Natural killer cell (primary cell): ENCODE data around the gene ZNF296. TPM values are rescaled to one million over a fixed set of nuclear protein-coding genes. Genes with fewer than 3 reads are reported as not detected.

Experiments
- ATAC-seq, 3 donors: fragments of 150-1000 bp in 2 of 3; fragments of 200-7000 bp in 1 of 3; cut with Tn5 transposase; 1 replicate in 1 of 3; 2 replicates in 2 of 3; pipeline ENCODE4 v1.10.0; 2021; ENCODE audit warnings: mild to moderate bottlenecking in 2 of 3, moderate library complexity in 2 of 3
- DNase-seq, 2 donors: peaks; one replicate each; pipeline versions ENCODE4 v3.0.0 to v3.0.0-alpha.2; 2013 to 2021; ENCODE audit warnings: mixed read lengths in 1 of 2
- H3K27ac ChIP-seq: one replicate; pipeline ENCODE4 v1.5.1; 2013; ENCODE audit warnings: mild to moderate bottlenecking, low read length
- H3K27me3 ChIP-seq: one replicate; pipeline ENCODE4 v1.6.1; 2013; ENCODE audit warnings: low read length; ENCODE audit not compliant: control insufficient read depth, insufficient read depth
- H3K36me3 ChIP-seq: one replicate; pipeline ENCODE4 v1.6.1; 2013; ENCODE audit warnings: low read length; ENCODE audit not compliant: control insufficient read depth, insufficient read depth
- H3K4me1 ChIP-seq: one replicate; pipeline ENCODE4 v1.6.1; 2013; ENCODE audit warnings: low read length; ENCODE audit not compliant: control insufficient read depth, insufficient read depth
- H3K4me3 ChIP-seq: one replicate; pipeline ENCODE4 v1.5.1; 2013; ENCODE audit warnings: low read length
- H3K9me3 ChIP-seq: one replicate; pipeline ENCODE4 v1.6.1; 2013; ENCODE audit warnings: low read length; ENCODE audit not compliant: control insufficient read depth, insufficient read depth
- H3K27ac Mint-ChIP-seq, 2 donors: one replicate each; pipeline ENCODE4 v1.8.0; 2022; ENCODE audit warnings: mild to moderate bottlenecking in 2 of 2, mixed read lengths in 2 of 2, moderate library complexity in 1 of 2
- H3K27me3 Mint-ChIP-seq, 2 donors: one replicate each; pipeline ENCODE4 v1.8.0; 2022; ENCODE audit warnings: low read depth in 2 of 2, mixed read lengths in 2 of 2
- H3K36me3 Mint-ChIP-seq: one replicate; pipeline ENCODE4 v1.8.0; 2022; ENCODE audit warnings: mixed read lengths
- H3K4me1 Mint-ChIP-seq, 2 donors: one replicate each; pipeline ENCODE4 v1.8.0; 2022; ENCODE audit warnings: mixed read lengths in 2 of 2
- H3K4me3 Mint-ChIP-seq: one replicate; pipeline ENCODE4 v1.8.0; 2022; ENCODE audit warnings: mild to moderate bottlenecking, moderate library complexity, mixed read lengths
- H3K9me3 Mint-ChIP-seq, 2 donors: one replicate each; pipeline ENCODE4 v1.8.0; 2022; ENCODE audit warnings: mixed read lengths in 2 of 2
- whole genome bisulfite sequencing: methylation state at CpG from one replicate; pipeline ENCODE4 v1.1.7; 2013; ENCODE audit warnings: missing lambda C conversion rate; ENCODE audit not compliant: insufficient coverage; 5-methylcytosine and 5-hydroxymethylcytosine counted together
- intact Hi-C: fragments of 100-400 bp; cut with micrococcal nuclease; formaldehyde crosslinking; loops from one replicate; pipeline ENCODE4 v1.14.2; 2022
- total RNA-seq, 4 donors: library from RNA; stranded (reverse); fragments of 120-200 nt in 1 of 4; gene quantifications; one replicate each; pipeline versions ENCODE4 v1.2.3 to v1.2.4, GENCODE V29; 2013 to 2022
- TF ChIP-seq, protein P1 (sequence below): fragments of 200-600 bp; IDR thresholded peaks from one replicate; pipeline ENCODE4 v1.8.0; 2022; ENCODE audit warnings: antibody characterized with exemption

The ZNF296 gene
- total RNA-seq, 3 donors from 2014 or later (not counting 1 experiment from before 2014, with no cell fraction given), result 5.1 to 8.0 (median 8.0) TPM

DNA sequence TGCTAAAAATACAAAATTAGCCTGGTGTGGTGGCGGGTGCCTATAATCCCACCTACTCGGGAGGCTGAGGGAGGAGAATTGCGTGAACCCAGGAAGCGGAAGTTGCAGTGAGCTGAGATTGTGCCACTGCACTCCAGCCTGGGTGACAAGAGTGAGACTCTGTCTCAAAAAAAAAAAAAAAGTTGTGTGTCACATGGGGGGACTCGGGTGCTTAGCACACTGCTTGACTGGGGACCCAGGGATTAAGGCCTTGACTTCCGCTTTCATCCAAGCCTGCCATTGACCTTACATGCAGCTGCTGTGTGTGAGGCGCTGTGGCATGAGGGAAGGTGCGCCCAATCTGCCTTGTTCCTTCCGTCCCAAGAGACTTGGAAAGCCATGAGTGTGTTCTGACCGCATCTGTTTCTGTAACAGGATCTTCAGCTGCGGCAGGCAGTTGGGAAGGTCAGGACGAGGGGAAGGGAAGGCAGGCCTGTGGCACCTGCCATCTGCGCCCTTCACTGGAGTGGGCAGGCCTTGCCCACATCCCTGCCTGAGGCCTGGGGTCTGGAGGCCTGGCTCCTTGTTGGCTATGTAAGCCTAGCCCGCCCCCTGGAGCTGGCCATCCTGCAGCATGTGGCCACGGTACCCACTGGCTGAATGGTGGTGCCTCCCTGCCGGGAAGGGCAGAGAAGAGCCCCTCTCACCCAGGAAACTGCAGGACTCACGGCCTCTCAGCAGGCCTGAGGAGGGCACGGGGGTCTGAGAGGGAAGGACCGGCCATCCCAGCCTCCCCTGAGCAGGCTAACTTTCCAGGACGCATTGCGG, 39.7 kb upstream of the ZNF296 start:
- intact Hi-C loops, result no loop called here
- Mint-ChIP-seq H3K4me1 (peaks cover 21 to 40% of the 10 kb centered on the region in 2 donors), H3K9me3 (no peaks in the 10 kb centered on the region), H3K27ac (peak overlapping the region in 1 of 2 donors; percentile 59), H3K36me3 (no peaks in the 10 kb centered on the region), H3K4me3 (no peak overlapping the region), H3K27me3 (no peaks in the 10 kb centered on the region)
- H3K4me3 ChIP-seq, result no peak overlapping the region
- H3K36me3 ChIP-seq, result no peaks in the 10 kb centered on the region
- WGBS, result 83% methylated on average over 21 of the region's 21 CpGs
- no peak overlapping the region for H3K27ac ChIP-seq
- no peaks in the 10 kb centered on the region for H3K9me3 ChIP-seq
- no peak for ATAC-seq
- H3K4me1 ChIP-seq, result peaks cover 41% of the 10 kb centered on the region
- H3K27me3 ChIP-seq, result no peaks in the 10 kb centered on the region
- TF ChIP-seq, protein P1, sequence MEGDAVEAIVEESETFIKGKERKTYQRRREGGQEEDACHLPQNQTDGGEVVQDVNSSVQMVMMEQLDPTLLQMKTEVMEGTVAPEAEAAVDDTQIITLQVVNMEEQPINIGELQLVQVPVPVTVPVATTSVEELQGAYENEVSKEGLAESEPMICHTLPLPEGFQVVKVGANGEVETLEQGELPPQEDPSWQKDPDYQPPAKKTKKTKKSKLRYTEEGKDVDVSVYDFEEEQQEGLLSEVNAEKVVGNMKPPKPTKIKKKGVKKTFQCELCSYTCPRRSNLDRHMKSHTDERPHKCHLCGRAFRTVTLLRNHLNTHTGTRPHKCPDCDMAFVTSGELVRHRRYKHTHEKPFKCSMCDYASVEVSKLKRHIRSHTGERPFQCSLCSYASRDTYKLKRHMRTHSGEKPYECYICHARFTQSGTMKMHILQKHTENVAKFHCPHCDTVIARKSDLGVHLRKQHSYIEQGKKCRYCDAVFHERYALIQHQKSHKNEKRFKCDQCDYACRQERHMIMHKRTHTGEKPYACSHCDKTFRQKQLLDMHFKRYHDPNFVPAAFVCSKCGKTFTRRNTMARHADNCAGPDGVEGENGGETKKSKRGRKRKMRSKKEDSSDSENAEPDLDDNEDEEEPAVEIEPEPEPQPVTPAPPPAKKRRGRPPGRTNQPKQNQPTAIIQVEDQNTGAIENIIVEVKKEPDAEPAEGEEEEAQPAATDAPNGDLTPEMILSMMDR, result no peak
- no peak for DNase-seq

DNA sequence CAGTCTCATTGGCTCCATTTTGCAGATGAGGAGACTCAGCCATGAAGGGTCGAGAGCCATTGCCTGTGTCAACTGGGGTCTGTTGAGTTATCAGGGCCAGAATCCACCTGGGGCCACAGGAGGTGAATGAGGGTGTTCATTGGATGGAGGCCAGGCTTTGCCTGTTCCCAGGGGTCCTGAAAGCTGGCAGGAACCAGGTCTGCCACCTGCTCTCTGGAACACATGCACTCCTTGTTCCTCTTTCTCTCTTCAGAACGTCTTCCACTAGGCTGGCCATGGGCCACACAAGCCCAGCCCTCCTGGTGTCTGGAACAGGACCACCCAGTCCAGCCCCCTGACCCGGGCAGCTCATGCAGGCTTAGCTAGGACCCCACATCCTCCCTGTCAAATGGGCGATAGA, 37.8 kb upstream of the ZNF296 start:
- TF ChIP-seq, protein P1, result no peak
- intact Hi-C loops, result no loop called here
- no peaks in the 10 kb centered on the region for H3K36me3 Mint-ChIP-seq
- Histone ChIP-seq H3K4me3 (no peak overlapping the region), H3K27ac (no peak overlapping the region), H3K4me1 (peaks cover 33% of the 10 kb centered on the region), H3K27me3 (no peaks in the 10 kb centered on the region), H3K36me3 (no peaks in the 10 kb centered on the region), H3K9me3 (no peaks in the 10 kb centered on the region)
- H3K9me3 Mint-ChIP-seq, result no peaks in the 10 kb centered on the region
- H3K27ac Mint-ChIP-seq, result no peak overlapping the region
- peaks cover 16 to 45% of the 10 kb centered on the region in 2 donors for H3K4me1 Mint-ChIP-seq
- WGBS, result 74% methylated on average over 3 of the region's 4 CpGs
- ATAC-seq (no peak), DNase-seq (no peak)
- H3K27me3 Mint-ChIP-seq, result no peaks in the 10 kb centered on the region
- H3K4me3 Mint-ChIP-seq, result no peak overlapping the region

GRCh38 chr19:45113628-45114027, 37.4 kb upstream of the ZNF296 start:
- Mint-ChIP-seq H3K9me3 (no peaks in the 10 kb centered on the region), H3K27ac (no peak overlapping the region), H3K36me3 (no peaks in the 10 kb centered on the region), H3K4me1 (peaks cover 12 to 43% of the 10 kb centered on the region in 2 donors), H3K4me3 (no peak overlapping the region), H3K27me3 (no peaks in the 10 kb centered on the region)
- Histone ChIP-seq H3K9me3 (no peaks in the 10 kb centered on the region), H3K27me3 (no peaks in the 10 kb centered on the region), H3K36me3 (no peaks in the 10 kb centered on the region), H3K27ac (no peak overlapping the region), H3K4me3 (no peak overlapping the region), H3K4me1 (peaks cover 28% of the 10 kb centered on the region)
- intact Hi-C loops, result no loop called here
- TF ChIP-seq, protein P1, result no peak
- DNase-seq (no peak), ATAC-seq (no peak)
- WGBS, result 81% methylated on average over 9 of the region's 9 CpGs
